GM23338 (cell line): Measurements from ENCODE around the gene RPS6KC1.

Experiments used
- CREB1 ChIP-seq: fragments of 250-450 bp; sonication (Bioruptor Pico); IDR thresholded peaks from 2 replicates; pipeline ENCODE4 v1.5.0; 2020; ENCODE audit warnings: low read depth, mild to moderate bottlenecking, moderate library complexity
- ETS1 ChIP-seq: IDR thresholded peaks from 2 replicates; pipeline ENCODE4 v1.6.1; 2016; ENCODE audit warnings: antibody characterized with exemption
- EZH2 ChIP-seq: fragments of 200-600 bp; sonication (generic); IDR thresholded peaks from one replicate; pipeline ENCODE4 v1.8.0; 2017; ENCODE audit warnings: antibody characterized with exemption, mild to moderate bottlenecking, low read depth; ENCODE audit not compliant: unreplicated experiment
- EZH2phosphoT487 ChIP-seq: fragments of 200-600 bp; sonication (generic); IDR thresholded peaks from one replicate; pipeline ENCODE4 v1.8.1; 2018; ENCODE audit warnings: antibody characterized with exemption; ENCODE audit not compliant: unreplicated experiment
- JUNB ChIP-seq: IDR thresholded peaks from one replicate; pipeline ENCODE4 v1.6.1; 2016; ENCODE audit warnings: antibody characterized with exemption; ENCODE audit not compliant: unreplicated experiment
- NANOG ChIP-seq: IDR thresholded peaks from 2 replicates; pipeline ENCODE4 v1.6.1; 2016; ENCODE audit warnings: antibody characterized with exemption, borderline replicate concordance
- POLR2AphosphoS5 ChIP-seq: IDR thresholded peaks from 2 replicates; pipeline ENCODE4 v1.6.1; 2016; ENCODE audit warnings: antibody characterized with exemption, low read depth
- REST ChIP-seq: IDR thresholded peaks from one replicate; pipeline ENCODE4 v1.6.1; 2018; ENCODE audit warnings: antibody characterized with exemption; ENCODE audit not compliant: unreplicated experiment
- STAT1 ChIP-seq: IDR thresholded peaks from one replicate; pipeline ENCODE4 v1.6.1; 2016; ENCODE audit warnings: antibody characterized with exemption; ENCODE audit not compliant: unreplicated experiment
- ZNF114 ChIP-seq: fragments of 250-450 bp; sonication (Bioruptor Pico); IDR thresholded peaks from 2 replicates; pipeline ENCODE4 v1.5.0; 2020; ENCODE audit warnings: mild to moderate bottlenecking, moderate library complexity
- ZNF462 ChIP-seq: fragments of 250-450 bp; sonication (Bioruptor Pico); IDR thresholded peaks from 2 replicates; pipeline ENCODE4 v1.5.0; 2020; ENCODE audit warnings: mild to moderate bottlenecking, moderate library complexity
- TF ChIP-seq, protein P1 (sequence below), 2 experiments: fragments of 200-600 bp in 1 of 2; sonication (generic) in 1 of 2; conservative IDR thresholded peaks; 2 replicates each; pipeline versions ENCODE4 v1.5.1 to v1.6.1; 2016 to 2017; ENCODE audit warnings: antibody characterized with exemption in 2 of 2, low read depth in 2 of 2, mild to moderate bottlenecking in 2 of 2, moderate library complexity in 1 of 2

DNA sequence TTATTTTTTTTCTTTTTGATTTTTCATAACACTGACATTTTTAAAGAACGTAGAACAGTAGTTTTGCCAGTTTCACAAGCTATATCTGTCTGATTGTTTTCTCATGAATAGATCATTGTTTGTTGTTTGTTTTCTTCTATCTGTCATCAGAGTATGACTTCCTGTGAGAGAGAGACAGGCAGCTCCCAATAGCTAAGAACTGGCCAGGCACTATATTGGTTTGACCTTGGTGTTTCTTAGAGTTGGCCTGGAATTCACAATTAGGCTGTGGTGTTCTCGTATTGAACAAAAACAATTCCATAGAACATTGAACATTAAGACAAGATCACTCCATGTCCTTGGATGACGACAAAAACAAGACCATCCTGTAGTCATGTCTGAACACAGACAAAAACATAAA lies 43.4 kb downstream of the RPS6KC1 start:
- TF ChIP-seq, protein P1, sequence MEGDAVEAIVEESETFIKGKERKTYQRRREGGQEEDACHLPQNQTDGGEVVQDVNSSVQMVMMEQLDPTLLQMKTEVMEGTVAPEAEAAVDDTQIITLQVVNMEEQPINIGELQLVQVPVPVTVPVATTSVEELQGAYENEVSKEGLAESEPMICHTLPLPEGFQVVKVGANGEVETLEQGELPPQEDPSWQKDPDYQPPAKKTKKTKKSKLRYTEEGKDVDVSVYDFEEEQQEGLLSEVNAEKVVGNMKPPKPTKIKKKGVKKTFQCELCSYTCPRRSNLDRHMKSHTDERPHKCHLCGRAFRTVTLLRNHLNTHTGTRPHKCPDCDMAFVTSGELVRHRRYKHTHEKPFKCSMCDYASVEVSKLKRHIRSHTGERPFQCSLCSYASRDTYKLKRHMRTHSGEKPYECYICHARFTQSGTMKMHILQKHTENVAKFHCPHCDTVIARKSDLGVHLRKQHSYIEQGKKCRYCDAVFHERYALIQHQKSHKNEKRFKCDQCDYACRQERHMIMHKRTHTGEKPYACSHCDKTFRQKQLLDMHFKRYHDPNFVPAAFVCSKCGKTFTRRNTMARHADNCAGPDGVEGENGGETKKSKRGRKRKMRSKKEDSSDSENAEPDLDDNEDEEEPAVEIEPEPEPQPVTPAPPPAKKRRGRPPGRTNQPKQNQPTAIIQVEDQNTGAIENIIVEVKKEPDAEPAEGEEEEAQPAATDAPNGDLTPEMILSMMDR (conservative IDR thresholded peaks at IDR 0.05; ENCODE audit: low read depth in 2 of 2) = no peak
- TF ChIP-seq EZH2 = no peak
- no peak for TF ChIP-seq STAT1
- no peak for TF ChIP-seq REST
- TF ChIP-seq EZH2phosphoT487 = no peak
- no peak for TF ChIP-seq POLR2AphosphoS5
- TF ChIP-seq JUNB = no peak
- no peak for TF ChIP-seq CREB1 (CRISPR knock-in tag)
- no peak for TF ChIP-seq ETS1
- no peak for TF ChIP-seq ZNF462 (CRISPR knock-in tag)
- TF ChIP-seq ZNF114 (CRISPR knock-in tag) = no peak
- TF ChIP-seq NANOG = no peak
